ENCODE data around the gene BTN2A1. TPM values are rescaled to one million over a fixed set of nuclear protein-coding genes. Genes with fewer than 3 reads are reported as not detected.

BTN2A1 gene
- total RNA-seq, 2 donors from 2014 or later = 6.2 to 16.5 TPM

- H3K27ac ChIP-seq = no peak overlapping the region
- no peaks in the 10 kb centered on the region for H3K9me3 ChIP-seq
- H3K27me3 ChIP-seq = no peaks in the 10 kb centered on the region
- no peak overlapping the region for H3K4me3 ChIP-seq
- TF ChIP-seq CTCF (IDR thresholded peaks at IDR 0.05) (no peak), POLR2A (IDR thresholded peaks at IDR 0.05) (no peak)
- intact Hi-C loops (cut with DNase I) = no loop called here
- WGBS, 2 donors = 84 to 90% methylated on average over 3 of the region's 3 CpGs
- no peak for ATAC-seq
- H3K36me3 ChIP-seq (replicated peaks in 1 of 2; ENCODE audit: insufficient read depth in 1 of 2, low read depth in 2 of 2) = no peaks in the 10 kb centered on the region
- no peaks in the 10 kb centered on the region for H3K4me1 ChIP-seq
- DNase-seq = no peak
These were observed 30.3 kb upstream of the BTN2A1 start for GRCh38 chr6:26427451-26427809.

GRCh38 chr6:26428206-26428605 lies 29.5 kb upstream of the BTN2A1 start:
- intact Hi-C loops (cut with DNase I) = no loop called here
- H3K9me3 ChIP-seq = no peaks in the 10 kb centered on the region

GRCh38 chr6:26430787-26431186 lies 27.0 kb upstream of the BTN2A1 start:
- WGBS, 2 donors = 72 to 85% methylated on average over 5 of the region's 5 CpGs
- no peaks in the 10 kb centered on the region for H3K36me3 ChIP-seq (replicated peaks in 1 of 2; ENCODE audit: insufficient read depth in 1 of 2, low read depth in 2 of 2)
- no peak overlapping the region for H3K4me3 ChIP-seq
- no peaks in the 10 kb centered on the region for H3K4me1 ChIP-seq
- no peak for TF ChIP-seq CTCF (IDR thresholded peaks at IDR 0.05)
- H3K27me3 ChIP-seq = no peaks in the 10 kb centered on the region
- ATAC-seq (no peak), DNase-seq (no peak)
- no peaks in the 10 kb centered on the region for H3K9me3 ChIP-seq
- intact Hi-C loops (cut with DNase I) = no loop called here
- no peak overlapping the region for H3K27ac ChIP-seq

More at GRCh38 chr6:26428206-26428605, 29.5 kb upstream of the BTN2A1 start:
- 71% methylated on average over 2 of the region's 2 CpGs for WGBS, 2 donors
- Histone ChIP-seq H3K36me3 (replicated peaks in 1 of 2; ENCODE audit: insufficient read depth in 1 of 2, low read depth in 2 of 2) (no peaks in the 10 kb centered on the region), H3K4me1 (no peaks in the 10 kb centered on the region), H3K27me3 (no peaks in the 10 kb centered on the region), H3K27ac (no peak overlapping the region), H3K4me3 (no peak overlapping the region)
- TF ChIP-seq POLR2A (IDR thresholded peaks at IDR 0.05) (no peak), CTCF (IDR thresholded peaks at IDR 0.05) (no peak)
- ATAC-seq (no peak), DNase-seq (no peak)

GRCh38 chr6:26431258-26432172 lies 26.2 kb upstream of the BTN2A1 start:
- no peak for TF ChIP-seq CTCF (IDR thresholded peaks at IDR 0.05)
- no peak for TF ChIP-seq POLR2A (IDR thresholded peaks at IDR 0.05)
- Histone ChIP-seq H3K36me3 (replicated peaks in 1 of 2; ENCODE audit: insufficient read depth in 1 of 2, low read depth in 2 of 2) (no peaks in the 10 kb centered on the region), H3K4me1 (no peaks in the 10 kb centered on the region), H3K4me3 (no peak overlapping the region), H3K9me3 (no peaks in the 10 kb centered on the region), H3K27me3 (no peaks in the 10 kb centered on the region), H3K27ac (no peak overlapping the region)
- DNase-seq (no peak), ATAC-seq (no peak)
- WGBS, 2 donors = 88 to 90% methylated on average over 5 to 6 of the region's 6 CpGs
- intact Hi-C loops (cut with DNase I) = no loop called here

All from body of pancreas (tissue), 4 donors.